ENCODE measurements around the gene BTBD7.
A peak's percentile ranks its signal among the peaks of the same experiment; 100 is the strongest.

Gene BTBD7

DNA sequence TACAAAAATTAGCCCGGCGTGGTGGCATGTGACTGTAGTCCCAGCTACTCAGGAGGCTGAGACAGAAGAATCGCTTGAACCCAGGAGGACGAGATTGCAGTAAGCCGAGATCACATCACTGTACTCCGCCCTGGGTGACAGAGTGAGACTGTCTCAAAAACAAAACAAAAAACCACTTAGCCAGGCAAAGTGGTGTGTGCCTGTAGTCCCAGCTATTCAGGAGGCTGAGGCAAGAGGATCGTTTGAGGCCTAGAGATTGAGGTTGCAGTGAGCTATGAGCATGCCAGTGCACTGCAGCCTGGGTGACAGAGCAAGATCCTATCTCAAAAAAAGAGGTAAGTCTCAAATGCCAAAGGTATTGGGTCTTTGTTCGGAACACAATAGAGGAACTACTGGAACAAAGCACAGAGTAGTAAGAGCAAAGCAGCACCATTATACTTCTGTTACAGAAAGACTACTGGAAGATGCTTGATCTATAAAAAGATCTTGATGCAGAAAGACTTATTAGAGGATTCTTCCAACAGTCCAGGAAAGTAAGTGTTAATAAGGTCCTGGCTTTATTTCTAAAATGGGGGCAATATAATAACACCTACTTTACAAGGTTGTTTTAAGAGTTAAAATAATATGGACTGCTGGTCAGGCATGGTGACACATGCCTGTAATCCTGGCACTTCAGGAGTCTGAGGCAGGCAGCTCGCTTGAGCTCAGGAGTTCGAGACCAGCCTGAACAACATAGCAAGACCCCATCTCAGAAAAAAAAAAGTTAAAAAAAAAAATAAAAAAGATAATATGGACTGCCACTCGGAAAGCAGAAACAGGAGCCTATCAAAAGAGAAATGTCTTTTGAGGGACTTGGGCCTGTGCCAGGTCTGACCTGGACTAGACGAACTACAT lies 29.9 kb downstream of the BTBD7 start:
- no peak for DNase-seq

DNA sequence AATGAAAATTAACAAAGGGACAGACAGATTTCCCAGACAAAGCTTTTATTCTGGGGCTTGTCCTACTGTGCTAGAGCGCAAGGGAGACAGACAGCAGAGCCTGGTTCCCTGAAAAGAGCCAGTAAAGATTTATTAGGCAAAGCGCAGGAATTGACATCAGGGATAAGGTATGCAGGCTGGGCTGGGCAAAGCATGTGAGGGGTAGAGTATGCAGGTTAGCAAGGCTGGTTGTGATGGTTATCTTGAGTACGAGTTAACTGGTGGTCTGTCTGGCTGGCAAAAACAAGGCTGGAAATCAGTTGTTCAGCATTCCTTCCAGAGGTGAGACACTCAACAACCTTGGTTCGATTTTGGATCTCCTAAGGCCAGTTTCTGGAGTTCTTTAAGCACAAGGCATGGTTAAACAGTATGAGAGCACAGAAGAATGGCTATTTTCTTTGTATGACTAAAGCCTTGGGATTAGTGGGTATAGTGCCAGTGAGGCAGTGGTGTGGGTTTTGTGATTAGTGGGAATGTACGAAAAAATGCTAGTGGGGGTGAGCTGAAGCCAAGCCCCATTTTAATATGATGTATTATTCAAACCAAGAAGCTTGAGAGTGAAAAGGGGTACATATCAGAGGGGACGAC lies 30.9 kb downstream of the BTBD7 start:
- DNase-seq: peak; percentile 24

DNA sequence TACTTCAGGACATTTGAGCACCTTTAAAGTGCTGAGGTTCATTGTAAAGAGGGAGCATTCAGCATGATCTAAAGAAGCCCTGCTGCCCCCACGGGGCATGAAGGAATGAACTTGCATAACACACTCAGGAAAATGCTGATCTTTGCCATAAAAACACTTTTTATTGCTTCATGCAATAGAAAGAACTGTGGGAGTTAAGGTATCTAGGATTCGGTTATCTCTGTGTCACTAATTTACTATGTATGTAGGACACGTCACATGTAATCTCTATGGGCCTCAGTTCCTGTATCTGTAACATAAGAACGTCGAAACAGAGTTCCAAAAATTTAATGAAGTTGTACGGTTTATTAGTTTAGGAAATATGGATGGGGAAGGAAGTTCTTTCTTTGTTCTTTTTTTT lies 33.0 kb downstream of the BTBD7 start:
- no peak for DNase-seq

DNA sequence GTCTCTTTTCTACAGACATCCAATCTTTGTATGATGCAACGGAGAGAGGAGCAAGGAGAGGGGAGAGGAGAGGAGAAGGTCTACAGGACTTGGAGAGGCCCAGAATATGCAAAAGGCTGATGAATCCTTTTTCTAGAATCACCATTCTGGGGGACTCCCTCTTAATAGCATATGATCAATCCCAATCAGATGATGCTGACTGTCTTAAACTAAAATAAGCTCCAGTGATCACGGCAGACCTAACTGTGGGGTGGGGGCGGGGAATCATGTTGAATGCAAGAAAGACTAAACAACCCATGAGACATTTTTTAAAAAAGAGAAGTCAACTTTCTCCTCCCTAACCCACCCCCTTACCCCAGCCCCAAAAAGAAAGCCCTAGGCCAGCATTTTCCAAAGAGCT lies 33.4 kb downstream of the BTBD7 start:
- no peak for DNase-seq

DNA sequence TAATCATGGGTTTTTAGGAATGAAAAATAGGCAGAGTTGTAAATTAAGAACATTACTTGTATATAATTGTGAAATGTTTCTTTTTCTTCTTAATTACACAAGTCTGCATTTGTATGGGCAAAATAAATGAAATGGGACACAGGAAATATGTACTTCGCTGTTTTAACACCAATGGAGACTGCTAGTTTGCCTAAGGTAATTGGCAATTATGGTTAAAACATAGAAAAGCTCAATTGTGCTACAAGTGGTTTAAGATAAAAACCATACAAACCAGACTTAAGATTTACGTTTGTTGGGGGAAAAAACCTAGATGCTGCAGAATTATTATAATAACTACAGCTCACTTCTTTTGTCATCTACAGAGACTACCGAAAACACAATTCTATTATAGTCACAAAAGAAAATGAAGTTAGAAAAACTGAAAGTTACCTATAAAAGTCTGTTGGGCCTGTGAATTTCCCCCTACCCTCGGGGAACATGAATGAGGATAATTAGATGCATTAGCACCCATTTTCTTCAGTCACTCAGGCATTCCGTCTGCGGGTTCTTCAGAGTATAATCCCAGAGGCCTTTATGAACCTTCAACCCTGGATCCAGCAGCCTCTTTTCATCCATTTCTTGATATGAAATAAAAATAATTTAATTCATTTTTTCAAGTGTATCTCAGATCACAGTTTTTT lies 37.2 kb downstream of the BTBD7 start:
- no peak for DNase-seq

DNA sequence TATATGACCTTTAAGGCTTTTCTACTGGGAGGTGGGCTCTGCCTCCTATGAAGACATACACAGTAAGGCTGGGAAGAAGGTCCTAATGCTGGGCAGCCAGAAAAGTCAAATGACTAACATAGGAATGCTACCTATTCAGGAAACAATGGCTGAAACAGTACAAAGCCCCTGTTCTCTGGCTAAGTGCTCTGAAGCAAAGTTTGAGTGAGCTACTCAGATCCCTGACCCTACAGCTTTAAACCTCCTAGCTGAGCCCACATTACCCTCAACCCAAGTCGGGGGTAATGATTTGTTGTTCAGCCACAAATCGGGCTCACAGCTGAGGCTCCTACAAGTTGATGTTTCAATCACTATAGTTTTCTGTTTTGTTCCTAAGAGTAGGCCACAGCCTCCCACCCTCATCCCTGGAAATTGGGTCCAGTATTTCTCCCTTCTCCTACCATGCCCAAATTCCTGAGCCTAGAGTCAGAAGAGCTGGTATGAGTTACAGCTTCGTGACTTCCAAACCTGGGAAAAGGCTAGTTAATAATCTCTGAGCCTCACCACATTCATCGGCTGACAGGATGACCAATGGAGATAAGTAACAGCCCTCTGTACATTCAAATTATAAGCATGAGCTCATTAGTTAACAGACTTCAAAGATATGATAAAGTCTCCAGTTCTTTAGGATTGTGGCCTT lies 46.5 kb downstream of the BTBD7 start:
- peak; percentile 38 for DNase-seq

DNA sequence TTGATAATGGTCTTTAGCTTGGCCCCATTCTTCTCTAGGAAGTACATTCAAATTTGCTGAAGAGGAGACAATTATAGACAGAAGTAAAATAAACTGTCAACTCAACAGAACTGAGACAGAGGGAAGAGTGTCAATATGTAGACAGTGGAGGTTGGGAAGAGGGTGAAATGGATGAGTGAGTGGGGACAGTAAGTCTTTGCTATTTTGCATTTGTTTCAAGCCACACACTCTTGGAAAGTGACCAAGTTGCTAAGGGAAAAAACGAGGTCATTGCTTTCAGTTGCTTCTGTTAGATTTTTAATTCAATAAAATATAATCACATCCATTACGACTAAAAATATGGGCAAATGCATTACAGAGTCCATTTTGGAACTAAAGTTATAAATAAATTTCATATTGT lies 47.8 kb downstream of the BTBD7 start:
- DNase-seq: peak; percentile 32

DNA sequence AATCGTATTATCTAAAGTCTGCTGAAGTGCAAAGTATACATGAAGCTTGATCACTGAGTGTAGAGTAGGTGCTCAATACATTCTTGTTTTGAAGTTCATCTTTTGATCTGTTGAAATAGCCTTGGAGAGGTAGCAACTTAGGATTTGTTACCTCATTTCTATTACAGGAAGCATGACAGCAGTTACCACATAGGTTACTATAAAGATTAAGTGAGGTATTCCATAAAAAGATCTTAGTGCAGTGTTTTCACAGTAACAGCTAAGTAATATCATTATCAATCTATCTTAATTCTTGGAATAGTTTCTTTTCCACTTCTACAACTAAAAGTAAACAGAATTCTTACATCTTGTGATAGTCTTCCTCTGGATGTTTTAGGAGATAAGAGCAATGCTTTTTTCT lies 50.9 kb downstream of the BTBD7 start:
- DNase-seq: no peak

DNA sequence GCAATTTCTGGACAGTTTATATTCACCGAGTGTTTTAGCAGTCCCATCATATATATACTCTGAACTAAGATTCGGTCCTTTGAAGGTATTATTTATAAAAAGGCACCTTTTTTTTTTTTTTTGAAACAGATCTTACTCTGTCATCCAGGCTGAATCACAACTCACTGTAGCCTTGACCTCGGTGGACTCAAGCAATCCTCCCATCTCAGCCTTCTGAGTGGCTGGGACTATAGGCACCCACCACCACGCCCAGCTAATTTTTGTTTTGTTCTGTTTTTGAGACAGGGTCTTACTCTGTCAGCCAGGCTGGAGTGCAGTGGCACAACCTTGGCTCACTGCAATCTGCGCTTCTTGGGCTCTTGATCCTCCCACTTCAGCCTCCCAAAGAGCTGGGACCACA lies 52.1 kb downstream of the BTBD7 start:
- DNase-seq: no peak

DNA sequence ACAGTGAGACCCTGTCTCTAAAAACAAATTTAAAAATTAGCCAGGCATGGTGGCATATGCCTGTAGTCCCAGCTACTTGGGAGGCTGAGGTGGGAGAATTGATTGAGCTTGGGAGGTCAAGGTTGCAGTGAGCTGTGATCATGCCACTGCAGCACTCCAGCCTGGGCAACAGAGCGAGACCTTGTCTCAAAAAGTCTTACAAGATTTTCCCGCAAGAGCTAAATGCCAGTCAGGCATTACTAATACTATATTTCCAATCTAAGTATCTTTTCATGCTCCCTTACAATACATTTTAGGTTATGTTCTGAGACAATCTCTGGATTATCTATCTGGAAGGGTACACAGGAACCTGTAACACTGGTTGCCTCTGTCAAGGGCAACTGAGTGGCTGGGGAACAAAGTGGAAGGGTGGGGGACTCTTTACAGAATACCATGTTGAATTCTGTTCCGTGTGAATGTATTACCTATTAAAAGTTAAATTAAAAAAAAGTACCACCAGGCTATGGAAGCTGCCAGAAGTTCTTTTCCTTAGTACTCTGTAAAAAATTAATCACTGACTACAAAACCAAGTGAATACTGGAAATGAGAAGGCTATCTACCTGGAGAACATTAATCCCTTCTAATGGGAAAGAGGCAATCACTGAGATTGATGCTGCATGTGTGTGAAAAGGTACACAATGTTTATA lies 56.7 kb downstream of the BTBD7 start:
- DNase-seq: no peak

DNA sequence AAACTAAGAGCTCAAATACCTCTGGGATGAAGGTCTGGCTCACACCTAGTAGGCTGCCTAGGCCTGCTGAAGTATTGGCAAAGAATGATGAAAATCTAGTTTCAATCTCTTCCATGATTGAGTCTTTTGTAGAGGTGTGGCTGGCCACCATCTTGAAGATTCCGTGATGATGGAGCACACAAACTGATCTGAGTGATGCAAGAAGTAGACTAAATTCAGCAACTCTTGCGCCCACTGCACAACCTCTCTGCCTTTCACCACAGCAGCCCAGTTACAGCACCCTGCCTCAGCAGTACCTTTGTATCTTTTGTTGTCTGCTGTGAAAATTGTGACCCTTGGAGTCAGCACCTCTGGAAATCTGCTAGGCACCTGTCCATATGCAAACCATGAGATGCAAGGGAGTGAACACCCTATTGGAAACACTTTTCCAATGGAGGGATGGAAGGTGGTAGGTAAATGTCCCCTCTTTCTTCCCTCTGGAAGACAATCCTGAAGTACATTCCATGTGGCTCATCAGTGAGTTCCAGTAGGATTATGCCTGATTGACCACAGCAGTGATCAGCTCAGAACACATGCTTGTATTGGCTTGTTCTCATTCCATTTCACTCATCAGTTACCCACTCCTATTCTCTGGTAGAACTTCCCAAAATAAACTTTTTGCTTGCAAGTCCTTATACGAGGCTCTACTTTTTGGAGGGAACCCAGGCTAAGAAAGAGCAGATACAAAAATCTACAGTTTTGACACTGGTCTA lies 58.6 kb downstream of the BTBD7 start:
- no peak for DNase-seq

DNA sequence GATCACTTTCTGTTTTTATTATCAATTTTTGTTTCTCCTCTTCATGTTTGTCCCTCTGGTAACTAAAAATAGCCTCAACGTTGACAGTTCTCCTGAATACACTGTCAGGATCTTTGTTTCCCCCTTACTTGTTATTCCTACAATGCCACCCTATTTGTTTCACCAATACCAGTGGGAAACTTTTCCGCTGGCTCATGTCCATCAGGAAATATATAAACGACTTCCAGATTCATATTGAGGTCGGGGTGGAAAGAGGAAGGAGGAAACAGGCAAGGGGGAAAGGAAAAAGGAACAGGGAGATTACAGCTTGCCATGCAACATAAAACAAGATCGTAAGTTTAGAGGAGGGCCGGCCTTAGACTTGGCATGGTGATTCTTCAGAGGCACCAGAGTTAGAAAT lies 61.7 kb downstream of the BTBD7 start:
- no peak for DNase-seq

DNA sequence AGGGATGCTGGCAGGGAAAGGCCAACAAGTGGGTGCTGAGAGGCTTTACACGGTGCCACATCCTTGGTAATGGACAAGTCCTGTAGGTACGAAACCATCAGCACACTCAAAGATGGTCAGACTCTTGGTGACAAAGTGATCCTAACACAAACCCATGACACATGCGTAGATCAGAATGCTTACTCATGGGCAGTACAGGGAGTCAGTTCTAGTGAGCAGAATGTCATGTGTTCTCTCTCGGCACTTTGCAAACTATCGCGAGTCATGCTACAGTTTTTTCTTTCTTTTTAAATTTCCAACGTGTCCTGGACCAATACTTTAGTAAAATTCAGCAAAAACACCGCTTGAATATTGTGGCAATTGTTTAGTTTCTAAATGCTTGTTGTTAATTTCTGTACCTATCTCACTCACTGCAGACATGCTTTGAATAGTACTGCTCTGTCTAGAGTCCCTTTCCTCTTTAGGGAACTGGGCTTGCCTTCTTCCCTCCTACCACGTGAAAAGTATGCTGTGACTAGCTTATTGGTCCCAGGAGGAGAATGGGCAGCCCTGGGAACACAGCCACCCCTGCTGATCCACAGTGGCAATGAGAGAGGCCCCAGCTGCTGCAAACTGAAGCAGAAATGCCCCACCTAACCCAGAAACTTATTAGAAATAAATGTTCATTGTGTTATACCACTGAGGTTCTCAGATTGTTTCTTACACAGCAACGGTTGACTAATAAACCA lies 63.3 kb downstream of the BTBD7 start:
- DNase-seq: peak; percentile 68

DNA sequence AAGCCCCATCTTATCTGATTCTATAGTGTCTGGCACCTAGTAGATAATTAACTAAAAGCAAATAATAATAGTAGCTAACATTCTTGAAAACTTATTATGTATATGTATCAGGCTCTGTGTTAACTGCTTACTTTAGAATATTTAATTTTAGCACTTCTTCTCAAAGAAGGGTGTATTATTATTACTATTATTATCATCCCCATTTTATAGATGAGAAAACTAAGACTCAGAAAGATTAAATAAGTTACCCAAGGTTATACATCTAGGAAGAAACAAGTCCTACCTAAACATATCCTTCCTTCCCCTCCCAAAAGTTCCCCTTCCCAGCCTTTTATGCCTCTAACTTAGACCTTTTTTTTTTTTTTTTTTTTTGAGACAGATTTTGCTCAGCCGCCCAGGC lies 64.4 kb downstream of the BTBD7 start:
- no peak for DNase-seq

DNA sequence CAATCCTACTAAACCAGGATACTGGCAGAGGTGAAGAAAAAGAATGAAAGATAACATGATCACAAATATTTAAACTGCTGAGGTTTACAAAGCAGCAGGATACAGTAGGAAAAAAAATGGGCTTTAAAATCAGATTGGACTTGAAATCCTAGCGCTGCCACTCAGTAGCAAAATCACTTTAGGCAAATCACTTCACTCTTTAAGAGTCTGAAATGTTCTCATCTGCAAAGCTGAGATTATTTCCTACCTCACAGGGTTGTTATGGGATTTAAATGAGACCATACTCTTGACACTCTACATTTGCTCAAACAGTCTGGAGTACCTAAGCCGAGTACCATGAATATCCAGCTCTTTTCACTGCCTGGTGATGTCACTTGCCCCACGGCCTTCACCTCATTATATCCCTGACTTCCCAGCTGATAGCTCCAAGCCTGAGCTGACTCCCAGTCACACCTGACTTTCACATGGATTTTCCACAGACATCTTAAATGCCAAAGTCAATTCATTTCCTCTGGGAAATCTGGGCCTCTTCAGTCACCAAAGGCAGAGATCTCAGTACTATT lies 65.6 kb downstream of the BTBD7 start:
- DNase-seq: no peak

DNA sequence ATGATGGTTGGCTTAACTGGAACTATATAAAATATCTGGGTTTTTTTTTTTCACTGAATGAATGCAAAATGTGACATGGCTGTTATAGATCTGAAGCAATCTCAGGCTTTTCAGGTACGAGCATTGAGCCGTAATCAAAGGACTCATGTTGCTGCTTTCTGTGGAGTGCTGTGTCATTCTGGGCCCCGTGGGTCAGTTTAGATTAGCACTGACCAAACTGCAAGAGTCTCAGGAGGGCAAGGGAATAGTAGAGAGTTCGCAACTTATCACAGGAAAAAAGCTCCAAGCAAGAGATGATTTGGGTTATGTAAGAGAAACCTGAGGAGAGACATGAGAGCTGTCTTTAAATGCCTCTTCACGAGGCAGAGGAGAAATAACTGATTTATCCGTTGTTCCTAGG lies 66.7 kb downstream of the BTBD7 start:
- no peak for DNase-seq

DNA sequence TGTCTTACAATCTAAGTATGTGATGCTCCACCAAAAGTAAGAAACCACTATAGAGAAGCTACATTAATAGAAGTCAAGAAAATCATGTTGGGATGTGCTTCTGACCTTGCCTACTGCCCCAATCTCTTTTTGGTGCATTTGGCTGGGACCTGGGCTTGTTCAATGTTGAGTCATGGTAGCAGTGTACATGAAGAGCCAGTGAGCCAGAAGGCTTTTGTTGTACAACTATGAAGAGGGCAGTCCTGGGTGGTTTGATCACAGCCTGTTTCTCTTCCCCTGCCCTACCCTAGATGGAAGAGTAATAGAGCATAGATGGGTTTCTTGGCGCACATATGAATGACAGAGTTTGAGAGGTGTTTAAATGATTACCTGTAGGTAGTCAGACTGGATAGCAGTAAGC lies 69.4 kb downstream of the BTBD7 start:
- DNase-seq: no peak

DNA sequence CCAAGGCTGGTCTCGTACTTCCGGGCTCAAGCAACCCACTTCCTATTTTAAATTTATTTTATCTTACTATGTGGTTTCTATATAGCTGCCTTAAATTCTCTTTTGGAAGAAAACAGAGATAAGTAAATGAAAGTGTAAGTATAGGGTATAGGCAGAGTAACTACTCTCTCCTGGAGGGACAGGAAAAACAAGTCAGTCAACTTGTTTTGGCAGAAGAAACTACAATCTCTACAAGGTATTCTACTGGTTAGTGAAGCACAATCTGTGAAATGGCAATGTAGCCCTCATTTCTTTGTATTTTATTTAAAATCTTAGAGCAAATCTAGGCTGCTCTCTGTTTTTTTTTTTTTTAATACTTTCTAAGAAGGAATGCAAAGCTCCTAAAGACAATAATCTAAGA lies 70.4 kb downstream of the BTBD7 start:
- DNase-seq: no peak

DNA sequence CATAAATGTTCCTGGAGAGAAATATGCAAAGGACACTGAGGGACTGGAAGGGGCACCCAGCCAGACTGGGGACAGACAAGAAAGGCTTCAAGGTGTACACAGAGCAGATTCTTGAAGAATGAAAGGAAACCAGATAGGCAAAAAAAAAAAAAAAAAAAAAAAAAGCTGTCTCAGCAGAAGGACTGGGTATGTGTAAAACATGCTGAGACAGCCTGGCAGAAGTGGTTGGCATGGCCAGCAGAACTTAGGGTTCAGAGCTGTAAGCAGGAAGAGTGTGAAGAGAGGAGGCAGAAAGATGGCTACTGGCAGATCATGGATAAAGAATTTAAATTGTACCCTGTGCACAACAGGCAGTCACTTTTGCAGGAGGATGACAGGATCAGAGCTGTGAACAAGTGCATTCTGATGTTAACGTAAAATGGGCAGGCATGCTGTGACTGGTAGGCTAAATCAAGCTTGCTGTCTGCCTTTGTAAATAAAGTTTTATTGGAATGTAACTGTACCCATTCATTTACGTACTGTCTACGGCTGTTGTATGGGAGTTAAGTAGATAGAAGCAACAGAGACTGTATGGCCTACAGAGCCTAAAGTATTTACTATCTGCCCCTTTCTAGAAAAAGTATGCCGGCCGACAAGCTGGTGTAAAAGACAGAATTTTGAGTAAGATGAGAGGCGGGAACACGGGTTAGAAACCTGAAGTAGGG lies 83.6 kb downstream of the BTBD7 start:
- no peak for DNase-seq

DNA sequence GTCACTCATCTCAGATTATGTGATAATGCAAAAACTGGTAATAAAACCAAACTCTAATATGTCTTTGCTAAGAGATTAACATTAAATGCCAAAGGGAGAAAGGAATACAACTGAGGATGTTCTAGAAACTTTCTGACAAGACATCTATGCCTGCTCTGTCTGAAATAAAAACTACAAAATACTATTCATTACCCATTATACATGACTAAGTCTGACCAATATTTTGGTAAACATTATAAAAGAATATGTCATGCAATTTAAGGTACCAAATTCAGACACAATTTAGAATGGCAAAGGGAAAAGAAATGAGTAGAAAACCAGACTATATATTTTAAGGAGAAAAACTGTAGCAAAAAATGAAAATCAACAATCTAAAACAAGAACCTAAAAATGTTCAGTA lies 86.3 kb downstream of the BTBD7 start:
- no peak for DNase-seq
